CD8-positive, alpha-beta memory T cell (primary cell): ENCODE results near the gene UBE2G1. TPM values are rescaled to one million over a fixed set of nuclear protein-coding genes. Genes with fewer than 3 reads are reported as not detected.

ENCODE experiments used
- CTCF ChIA-PET: fragments of 350-600 bp; sonication (Branson Sonifier 250); formaldehyde crosslinking; loops from one replicate; lab custom pipeline; 2021; ENCODE audit warnings: antibody characterized with exemption; lab: Charles Lee
- POLR2A ChIA-PET: fragments of 350-600 bp; sonication (Branson Sonifier 250); formaldehyde crosslinking; loops from one replicate; lab custom pipeline; 2021; ENCODE audit warnings: antibody characterized with exemption; lab: Charles Lee
- DNase-seq, 5 donors: peaks; one replicate each; pipeline versions ENCODE4 v3.0.0 to v3.0.0-alpha.2; 2020 to 2022; ENCODE audit warnings: mixed read lengths in 1 of 5
- H3K27ac ChIP-seq: one replicate; pipeline ENCODE4 v1.7.0; 2013; ENCODE audit warnings: low read depth, mild to moderate bottlenecking, low read length, moderate library complexity
- H3K27me3 ChIP-seq: 2 replicates; pipeline ENCODE4 v1.7.0; 2013; ENCODE audit warnings: low read length, mild to moderate bottlenecking; ENCODE audit not compliant: insufficient read depth, poor library complexity, severe bottlenecking
- H3K36me3 ChIP-seq: 2 replicates; pipeline ENCODE4 v1.7.0; 2013; ENCODE audit warnings: mild to moderate bottlenecking, low read length, moderate library complexity; ENCODE audit not compliant: insufficient read depth
- H3K4me1 ChIP-seq: 2 replicates; pipeline ENCODE4 v1.7.0; 2013; ENCODE audit warnings: mild to moderate bottlenecking, low read length, moderate library complexity; ENCODE audit not compliant: insufficient read depth
- H3K4me3 ChIP-seq: 2 replicates; pipeline ENCODE4 v1.7.0; 2013; ENCODE audit warnings: mild to moderate bottlenecking, low read length
- H3K9me3 ChIP-seq: 2 replicates; pipeline ENCODE4 v1.7.0; 2013; ENCODE audit warnings: mild to moderate bottlenecking, low read length
- H3K27ac Mint-ChIP-seq, 8 donors: one replicate each; pipeline ENCODE4 v1.8.0; 2020 to 2021; ENCODE audit warnings: mixed read lengths in 8 of 8, mild to moderate bottlenecking in 6 of 8, inconsistent platforms in 3 of 8, moderate library complexity in 3 of 8
- H3K27me3 Mint-ChIP-seq, 2 donors: one replicate each; pipeline ENCODE4 v1.8.0; 2020 to 2021; ENCODE audit warnings: mixed read lengths in 2 of 2, mild to moderate bottlenecking in 1 of 2, moderate library complexity in 1 of 2
- H3K36me3 Mint-ChIP-seq, 3 donors: one replicate each; pipeline ENCODE4 v1.8.0; 2020 to 2021; ENCODE audit warnings: mixed read lengths in 3 of 3, inconsistent platforms in 1 of 3, mild to moderate bottlenecking in 1 of 3
- H3K4me1 Mint-ChIP-seq, 3 donors: one replicate each; pipeline ENCODE4 v1.8.0; 2020 to 2021; ENCODE audit warnings: mixed read lengths in 3 of 3, inconsistent platforms in 1 of 3, mild to moderate bottlenecking in 1 of 3
- H3K4me3 Mint-ChIP-seq, 7 donors: one replicate each; pipeline ENCODE4 v1.8.0; 2020 to 2021; ENCODE audit warnings: mixed read lengths in 7 of 7, mild to moderate bottlenecking in 6 of 7, moderate library complexity in 4 of 7, inconsistent platforms in 2 of 7
- H3K9me3 Mint-ChIP-seq, 5 donors: one replicate each; pipeline ENCODE4 v1.8.0; 2020 to 2022; ENCODE audit warnings: mixed read lengths in 5 of 5, mild to moderate bottlenecking in 3 of 5, moderate library complexity in 2 of 5, inconsistent platforms in 1 of 5
- polyA plus RNA-seq: library from polyadenylated mRNA; unstranded; fragments of 300-500 nt; fragmentation: Illumina TruSeq; gene quantifications from one replicate; pipeline ENCODE4 v1.2.3, GENCODE V29; 2021
- total RNA-seq, 2 experiments: library from RNA; stranded (reverse); gene quantifications; one replicate each; pipeline ENCODE4 v1.2.3, GENCODE V29; 2021

The UBE2G1 gene
- total and polyA plus RNA-seq, 3 experiments from 2014 or later = 54.9 to 68.0 (median 66.6) TPM

GRCh38 chr17:4276514-4276913, 90.0 kb downstream of the UBE2G1 start:
- no peak overlapping the region for H3K4me3 ChIP-seq
- H3K27me3 ChIP-seq = no peaks in the 10 kb centered on the region
- Mint-ChIP-seq H3K4me3 (no peak overlapping the region), H3K27me3 (peaks cover 0 to 1% of the 10 kb centered on the region in 2 donors), H3K4me1 (peaks cover 13 to 18% (median 16%) of the 10 kb centered on the region in 3 donors), H3K9me3 (no peaks in the 10 kb centered on the region), H3K36me3 (peaks cover 0 to 63% (median 7%) of the 10 kb centered on the region in 3 donors), H3K27ac (peak overlapping the region in 1 of 8 donors; percentile 35)
- H3K36me3 ChIP-seq = peaks cover 13% of the 10 kb centered on the region
- H3K4me1 ChIP-seq = no peaks in the 10 kb centered on the region
- ChIA-PET POLR2A (no interaction called here), CTCF (no interaction called here)
- DNase-seq = no peak
- H3K27ac ChIP-seq = no peak overlapping the region
- no peaks in the 10 kb centered on the region for H3K9me3 ChIP-seq

GRCh38 chr17:4272972-4273368, 93.5 kb downstream of the UBE2G1 start:
- Histone ChIP-seq H3K4me3 (no peak overlapping the region), H3K27ac (no peak overlapping the region), H3K27me3 (no peaks in the 10 kb centered on the region), H3K36me3 (peaks cover 19% of the 10 kb centered on the region), H3K9me3 (no peaks in the 10 kb centered on the region), H3K4me1 (no peaks in the 10 kb centered on the region)
- ChIA-PET POLR2A (no interaction called here), CTCF (no interaction called here)
- no peak for DNase-seq
- peak overlapping the region in 5 of 8 donors; percentile 1 to 91 (median 35) for H3K27ac Mint-ChIP-seq
- H3K27me3 Mint-ChIP-seq = no peaks in the 10 kb centered on the region
- H3K36me3 Mint-ChIP-seq = peaks cover 0 to 73% (median 7%) of the 10 kb centered on the region in 3 donors
- peaks cover 10 to 16% (median 13%) of the 10 kb centered on the region in 3 donors for H3K4me1 Mint-ChIP-seq
- H3K9me3 Mint-ChIP-seq = no peaks in the 10 kb centered on the region
- no peak overlapping the region for H3K4me3 Mint-ChIP-seq

GRCh38 chr17:4272213-4272971, 94.1 kb downstream of the UBE2G1 start:
- Histone ChIP-seq H3K4me3 (no peak overlapping the region), H3K4me1 (no peaks in the 10 kb centered on the region), H3K27me3 (no peaks in the 10 kb centered on the region), H3K9me3 (no peaks in the 10 kb centered on the region), H3K27ac (no peak overlapping the region), H3K36me3 (peaks cover 19% of the 10 kb centered on the region)
- peak overlapping the region in 3 of 8 donors; percentile 1 to 64 (median 30) for H3K27ac Mint-ChIP-seq
- H3K4me3 Mint-ChIP-seq = no peak overlapping the region
- H3K36me3 Mint-ChIP-seq = peaks cover 0 to 68% (median 7%) of the 10 kb centered on the region in 3 donors
- no peaks in the 10 kb centered on the region for H3K27me3 Mint-ChIP-seq
- H3K4me1 Mint-ChIP-seq = peaks cover 10 to 16% (median 13%) of the 10 kb centered on the region in 3 donors
- DNase-seq = no peak
- ChIA-PET CTCF (no interaction called here), POLR2A (interaction anchor here (0.6 kb wide), 1 partner anchor 139 kb away, joined by 3 read pairs; no protein-coding TSS in a partner anchor)
- H3K9me3 Mint-ChIP-seq = no peaks in the 10 kb centered on the region

- Histone ChIP-seq H3K36me3 (peaks cover 12% of the 10 kb centered on the region), H3K27ac (no peak overlapping the region)
Measured at GRCh38 chr17:4270736-4271135, 95.7 kb downstream of the UBE2G1 start.

GRCh38 chr17:4269915-4270314, 96.6 kb downstream of the UBE2G1 start:
- H3K36me3 Mint-ChIP-seq = peaks cover 0 to 54% (median 2%) of the 10 kb centered on the region in 3 donors
- Histone ChIP-seq H3K27ac (no peak overlapping the region), H3K4me1 (no peaks in the 10 kb centered on the region), H3K36me3 (peaks cover 12% of the 10 kb centered on the region), H3K4me3 (no peak overlapping the region), H3K27me3 (no peaks in the 10 kb centered on the region), H3K9me3 (no peaks in the 10 kb centered on the region)
- H3K9me3 Mint-ChIP-seq = no peaks in the 10 kb centered on the region
- POLR2A ChIA-PET = no interaction called here
- CTCF ChIA-PET = no interaction called here
- DNase-seq = no peak
- H3K27ac Mint-ChIP-seq = no peak overlapping the region
- no peaks in the 10 kb centered on the region for H3K27me3 Mint-ChIP-seq
- no peak overlapping the region for H3K4me3 Mint-ChIP-seq
- H3K4me1 Mint-ChIP-seq = peaks cover 0 to 7% (median 7%) of the 10 kb centered on the region in 3 donors

More at GRCh38 chr17:4270736-4271135, 95.7 kb downstream of the UBE2G1 start:
- Mint-ChIP-seq H3K4me3 (peak overlapping the region in 1 of 7 donors; percentile 41), H3K27me3 (no peaks in the 10 kb centered on the region), H3K36me3 (peaks cover 0 to 56% (median 2%) of the 10 kb centered on the region in 3 donors), H3K9me3 (no peaks in the 10 kb centered on the region), H3K4me1 (peaks cover 2 to 4% (median 4%) of the 10 kb centered on the region in 3 donors), H3K27ac (peak overlapping the region in 1 of 8 donors; percentile 78)
- DNase-seq = no peak
- Histone ChIP-seq H3K4me3 (no peak overlapping the region), H3K27me3 (no peaks in the 10 kb centered on the region), H3K9me3 (no peaks in the 10 kb centered on the region), H3K4me1 (no peaks in the 10 kb centered on the region)
- ChIA-PET CTCF (no interaction called here), POLR2A (no interaction called here)

- ChIA-PET POLR2A (no interaction called here), CTCF (interaction anchor here (2.0 kb wide), 1 partner anchor 17 kb away, joined by 5 read pairs; no protein-coding TSS in a partner anchor)
- H3K27me3 Mint-ChIP-seq = no peaks in the 10 kb centered on the region
- peaks cover 12% of the 10 kb centered on the region for H3K36me3 ChIP-seq
- H3K27ac Mint-ChIP-seq = peak overlapping the region in 1 of 8 donors; percentile 50
- H3K4me3 Mint-ChIP-seq = no peak overlapping the region
- no peaks in the 10 kb centered on the region for H3K27me3 ChIP-seq
- no peaks in the 10 kb centered on the region for H3K9me3 ChIP-seq
- no peak for DNase-seq
- no peaks in the 10 kb centered on the region for H3K9me3 Mint-ChIP-seq
- H3K36me3 Mint-ChIP-seq = peaks cover 0 to 46% (median 0%) of the 10 kb centered on the region in 3 donors
- peaks cover 15% of the 10 kb centered on the region for H3K4me1 ChIP-seq
- peaks cover 19 to 23% (median 20%) of the 10 kb centered on the region in 3 donors for H3K4me1 Mint-ChIP-seq
- H3K4me3 ChIP-seq = no peak overlapping the region
- no peak overlapping the region for H3K27ac ChIP-seq
Measured at GRCh38 chr17:4267402-4267801, 99.1 kb downstream of the UBE2G1 start.

- H3K27ac ChIP-seq = no peak overlapping the region
- Mint-ChIP-seq H3K4me1 (peaks cover 27 to 31% (median 28%) of the 10 kb centered on the region in 3 donors), H3K4me3 (peak overlapping the region in 1 of 7 donors; percentile 89), H3K9me3 (no peaks in the 10 kb centered on the region), H3K36me3 (peaks cover 0 to 41% (median 0%) of the 10 kb centered on the region in 3 donors), H3K27me3 (no peaks in the 10 kb centered on the region), H3K27ac (peak overlapping the region in 2 of 8 donors; percentile 6 to 63)
- no peaks in the 10 kb centered on the region for H3K9me3 ChIP-seq
- ChIA-PET CTCF (no interaction called here), POLR2A (interaction anchor here (0.6 kb wide), 1 partner anchor 15 kb away, joined by 8 read pairs; no protein-coding TSS in a partner anchor)
- H3K36me3 ChIP-seq = peaks cover 8% of the 10 kb centered on the region
- no peak overlapping the region for H3K4me3 ChIP-seq
- no peaks in the 10 kb centered on the region for H3K27me3 ChIP-seq
- peaks cover 23% of the 10 kb centered on the region for H3K4me1 ChIP-seq
- no peak for DNase-seq
Measured at GRCh38 chr17:4266550-4266949, 99.9 kb downstream of the UBE2G1 start.
